PC-3 (cell line): ENCODE measurements around the gene SCAF8.

Experiments
- EZH2 ChIP-seq: fragments of 300-600 bp; sonication (generic); IDR thresholded peaks from one replicate; pipeline ENCODE4 v1.6.1; 2017; ENCODE audit warnings: antibody characterized with exemption, mild to moderate bottlenecking, low read length; ENCODE audit not compliant: unreplicated experiment
- EZH2phosphoT487 ChIP-seq: fragments of 300-600 bp; sonication (generic); IDR thresholded peaks from 2 replicates; pipeline ENCODE4 v1.6.1; 2018; ENCODE audit warnings: mild to moderate bottlenecking, antibody characterized with exemption, low read length, borderline replicate concordance
- TF ChIP-seq, protein P1 (sequence below): fragments of 300-600 bp; sonication (generic); conservative IDR thresholded peaks from 2 replicates; pipeline ENCODE4 v1.5.1; 2017; ENCODE audit warnings: antibody characterized with exemption, low read depth, mild to moderate bottlenecking, low read length

DNA sequence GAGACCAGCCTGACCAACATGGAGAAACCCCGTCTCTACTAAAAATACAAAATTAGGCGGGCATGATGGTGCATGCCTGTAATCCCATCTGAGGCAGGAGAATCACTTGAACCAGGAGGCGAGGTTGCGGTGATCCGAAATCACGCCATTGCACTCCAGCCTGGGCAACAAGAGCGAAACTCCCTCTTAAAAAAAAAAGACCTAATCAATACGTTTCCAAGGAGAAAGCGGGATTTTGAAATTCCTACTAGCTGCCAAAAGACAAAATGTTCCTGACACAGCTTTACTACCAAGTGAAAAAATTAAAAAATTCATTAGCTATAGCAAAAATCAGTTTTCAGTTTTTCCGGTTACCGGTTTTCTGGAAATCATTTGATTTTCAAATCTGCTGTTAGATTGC lies 129.3 kb downstream of the SCAF8 start:
- TF ChIP-seq EZH2: no peak
- TF ChIP-seq, protein P1, sequence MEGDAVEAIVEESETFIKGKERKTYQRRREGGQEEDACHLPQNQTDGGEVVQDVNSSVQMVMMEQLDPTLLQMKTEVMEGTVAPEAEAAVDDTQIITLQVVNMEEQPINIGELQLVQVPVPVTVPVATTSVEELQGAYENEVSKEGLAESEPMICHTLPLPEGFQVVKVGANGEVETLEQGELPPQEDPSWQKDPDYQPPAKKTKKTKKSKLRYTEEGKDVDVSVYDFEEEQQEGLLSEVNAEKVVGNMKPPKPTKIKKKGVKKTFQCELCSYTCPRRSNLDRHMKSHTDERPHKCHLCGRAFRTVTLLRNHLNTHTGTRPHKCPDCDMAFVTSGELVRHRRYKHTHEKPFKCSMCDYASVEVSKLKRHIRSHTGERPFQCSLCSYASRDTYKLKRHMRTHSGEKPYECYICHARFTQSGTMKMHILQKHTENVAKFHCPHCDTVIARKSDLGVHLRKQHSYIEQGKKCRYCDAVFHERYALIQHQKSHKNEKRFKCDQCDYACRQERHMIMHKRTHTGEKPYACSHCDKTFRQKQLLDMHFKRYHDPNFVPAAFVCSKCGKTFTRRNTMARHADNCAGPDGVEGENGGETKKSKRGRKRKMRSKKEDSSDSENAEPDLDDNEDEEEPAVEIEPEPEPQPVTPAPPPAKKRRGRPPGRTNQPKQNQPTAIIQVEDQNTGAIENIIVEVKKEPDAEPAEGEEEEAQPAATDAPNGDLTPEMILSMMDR: no peak
- TF ChIP-seq EZH2phosphoT487: no peak
